Skin of body (tissue), 2 donors: Measurements from ENCODE around the gene HACD3. TPM values are rescaled to one million over a fixed set of nuclear protein-coding genes. Genes with fewer than 3 reads are reported as not detected.
"Not testable (repeated sequence)": the region's sequence is repeated elsewhere in the genome, so short reads cannot be mapped to it uniquely, and the experiment has no call there.

Experiments used
- DNase-seq: peaks from one replicate; lab custom pipeline; 2025; lab: John Stamatoyannopoulos, UW
- total RNA-seq: library from RNA; depleted of rRNA; stranded (reverse); fragments of >200 nt; gene quantifications from one replicate; pipeline ENCODE4 v1.2.3, GENCODE V29; 2014

Gene HACD3
- total RNA-seq, 1 donor from 2014 or later = 55.4 TPM

GRCh38 chr15:65549288-65549687 lies 19.0 kb downstream of the HACD3 start:
- DNase-seq = not testable (repeated sequence)

GRCh38 chr15:65550681-65551098 lies 20.4 kb downstream of the HACD3 start:
- no peak for DNase-seq

- DNase-seq = no peak
Measured at GRCh38 chr15:65551183-65551582, 20.9 kb downstream of the HACD3 start.

DNA sequence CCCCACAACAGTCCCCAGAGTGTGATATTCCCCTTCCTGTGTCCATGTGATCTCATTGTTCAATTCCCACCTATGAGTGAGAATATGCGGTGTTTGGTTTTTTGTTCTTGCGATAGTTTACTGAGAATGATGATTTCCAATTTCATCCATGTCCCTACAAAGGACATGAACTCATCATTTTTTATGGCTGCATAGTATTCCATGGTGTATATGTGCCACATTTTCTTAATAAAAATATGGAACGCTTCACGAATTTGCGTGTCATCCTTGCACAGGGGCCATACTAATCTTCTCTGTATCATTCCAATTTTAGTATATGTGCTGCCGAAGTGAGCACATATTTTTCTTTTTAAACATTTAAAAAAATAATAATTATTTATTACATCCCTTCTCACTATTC lies 22.6 kb downstream of the HACD3 start:
- not testable (repeated sequence) for DNase-seq

DNA sequence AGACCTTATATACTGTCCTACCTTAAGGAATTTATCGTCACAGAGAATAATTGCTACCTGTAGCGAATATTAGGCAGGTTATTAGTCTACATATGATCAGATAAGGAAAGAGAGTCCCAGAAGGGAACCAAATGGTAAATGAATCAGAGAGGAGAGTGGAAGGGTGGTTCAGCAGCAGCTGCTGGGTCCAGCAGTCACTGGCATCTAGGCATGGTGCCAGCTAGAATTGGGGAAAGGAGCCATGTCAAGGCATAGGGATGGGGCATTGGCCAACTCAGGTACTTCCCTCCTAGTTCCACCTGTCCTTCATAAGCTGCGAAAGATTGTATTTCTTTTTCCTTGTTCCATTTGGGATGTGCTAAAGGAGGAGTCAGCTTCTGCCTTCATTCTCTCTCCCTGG lies 23.4 kb downstream of the HACD3 start:
- no peak for DNase-seq

- DNase-seq = no peak
Measured at GRCh38 chr15:65556622-65557021, 26.4 kb downstream of the HACD3 start.

DNA sequence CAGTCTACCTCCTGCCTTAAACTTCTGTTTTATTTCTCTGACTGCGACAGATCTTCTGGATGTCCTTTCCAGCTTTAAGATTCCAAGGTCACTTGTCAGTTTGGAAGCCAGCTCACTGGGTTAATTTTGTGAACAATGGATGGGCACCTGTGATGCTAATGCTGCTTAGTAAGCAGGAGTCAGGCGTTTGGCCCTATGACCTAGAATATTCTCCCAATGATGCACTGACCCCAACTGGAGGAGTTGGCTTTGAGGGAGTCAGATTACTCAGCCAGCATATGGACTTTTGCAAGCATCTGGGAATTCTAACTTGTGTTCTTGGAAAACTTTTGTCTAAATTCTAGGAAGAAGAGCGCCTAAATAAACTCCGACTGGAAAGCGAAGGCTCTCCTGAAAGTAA lies 28.1 kb downstream of the HACD3 start:
- DNase-seq = no peak

- no peak for DNase-seq
Measured at GRCh38 chr15:65558997-65559760, 28.9 kb downstream of the HACD3 start.

GRCh38 chr15:65559941-65560340 lies 29.7 kb downstream of the HACD3 start:
- DNase-seq = no peak

- DNase-seq = no peak
Measured at GRCh38 chr15:65561934-65562333, 31.7 kb downstream of the HACD3 start.

DNA sequence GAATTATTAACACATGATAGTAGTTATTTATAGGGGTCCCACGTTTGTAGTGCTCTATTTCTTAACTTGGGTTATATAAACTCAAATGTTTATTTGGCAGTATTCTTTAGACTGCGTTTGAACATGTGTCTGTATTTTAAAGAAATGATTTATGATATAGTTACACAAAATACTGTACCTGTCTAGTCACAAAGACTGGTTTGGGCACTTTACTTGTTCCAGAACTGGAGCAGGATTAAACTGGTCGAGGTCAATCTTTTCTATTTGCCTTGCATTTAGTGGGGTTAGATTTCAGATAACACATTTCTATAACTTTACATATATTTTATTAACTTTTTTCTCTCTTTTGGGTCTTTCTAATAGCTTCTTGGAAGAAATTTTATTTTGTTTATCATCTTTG lies 39.5 kb downstream of the HACD3 start:
- no peak for DNase-seq

DNA sequence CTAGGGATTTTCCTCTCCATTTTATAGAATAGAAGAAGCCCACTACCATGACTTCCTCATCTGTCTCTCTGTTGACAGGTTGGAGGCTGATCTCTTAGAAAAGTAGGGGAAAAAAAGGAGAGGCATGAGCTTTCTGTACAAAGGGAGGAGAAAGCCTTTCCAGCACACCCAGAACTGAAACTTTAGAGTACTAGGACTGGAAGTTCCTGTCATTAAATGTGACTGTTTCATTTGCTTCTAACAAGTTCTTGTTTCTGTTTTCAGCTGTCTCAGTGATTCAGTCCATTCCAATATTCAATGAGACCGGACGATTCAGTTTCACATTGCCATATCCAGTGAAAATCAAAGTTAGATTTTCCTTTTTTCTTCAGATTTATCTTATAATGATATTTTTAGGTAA lies 41.7 kb downstream of the HACD3 start:
- no peak for DNase-seq

GRCh38 chr15:65576664-65577063 lies 46.4 kb downstream of the HACD3 start:
- DNase-seq = no peak

GRCh38 chr15:65577129-65577996 lies 47.1 kb downstream of the HACD3 start:
- no peak for DNase-seq

GRCh38 chr15:65578904-65579728 lies 48.9 kb downstream of the HACD3 start:
- no peak for DNase-seq

DNA sequence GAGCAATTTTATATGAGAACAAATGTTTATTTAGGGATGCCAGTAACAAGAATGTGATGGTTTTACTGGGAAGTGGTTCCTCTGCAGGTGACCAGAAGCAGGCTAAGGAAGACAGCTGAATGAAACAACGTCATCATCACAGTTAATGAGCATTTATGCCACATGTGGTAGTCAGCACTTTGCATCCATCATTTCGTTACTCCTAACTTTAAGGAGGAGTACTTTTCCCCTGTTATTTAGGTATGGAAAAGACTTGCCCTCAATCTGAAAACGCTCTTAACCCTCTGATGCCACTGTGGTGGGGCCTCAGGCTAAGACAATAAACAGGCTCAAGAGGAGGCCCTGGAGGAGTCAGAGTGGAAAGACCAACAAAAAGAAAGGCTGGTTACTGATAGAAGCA lies 49.5 kb downstream of the HACD3 start:
- no peak for DNase-seq

DNA sequence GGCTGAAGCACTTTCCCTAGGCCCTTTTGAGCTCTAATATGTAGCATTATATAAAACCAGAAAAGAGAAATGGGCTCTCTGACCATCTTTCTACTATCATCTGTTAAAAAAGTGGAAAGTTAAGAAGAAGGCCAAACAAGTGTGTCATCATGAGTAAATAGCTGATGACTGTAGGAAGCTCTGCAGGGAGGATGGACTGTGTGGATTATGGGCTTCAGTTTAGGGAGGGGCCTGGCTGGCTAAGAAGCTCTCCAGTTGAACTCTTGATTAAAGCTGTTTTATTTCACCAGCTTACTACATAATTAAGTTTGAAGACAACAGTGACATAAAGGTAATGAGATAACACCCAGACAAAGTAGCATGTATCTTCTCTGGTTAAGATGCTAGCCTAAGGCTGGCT lies 50.0 kb downstream of the HACD3 start:
- DNase-seq = no peak

DNA sequence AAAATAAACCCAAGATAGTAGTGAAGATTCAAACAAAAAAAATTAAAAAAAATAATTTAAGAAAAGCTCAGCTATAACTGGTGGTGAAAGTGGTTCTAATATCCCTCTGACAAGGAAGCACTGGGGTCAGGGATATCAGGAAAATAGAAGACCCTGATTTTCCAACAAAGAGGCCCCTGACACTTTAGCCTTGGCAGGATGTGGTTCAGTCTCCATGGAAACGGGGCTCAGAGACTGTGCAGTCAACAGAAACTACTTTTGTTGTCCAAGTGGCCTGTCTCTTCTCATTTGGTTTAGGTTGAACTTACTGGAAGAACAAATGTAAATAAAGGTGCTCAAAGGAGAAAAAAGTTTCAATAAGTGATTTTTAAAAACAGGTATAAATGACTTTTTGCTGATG lies 53.4 kb downstream of the HACD3 start:
- no peak for DNase-seq

GRCh38 chr15:65584241-65584640 lies 54.0 kb downstream of the HACD3 start:
- DNase-seq = no peak

DNA sequence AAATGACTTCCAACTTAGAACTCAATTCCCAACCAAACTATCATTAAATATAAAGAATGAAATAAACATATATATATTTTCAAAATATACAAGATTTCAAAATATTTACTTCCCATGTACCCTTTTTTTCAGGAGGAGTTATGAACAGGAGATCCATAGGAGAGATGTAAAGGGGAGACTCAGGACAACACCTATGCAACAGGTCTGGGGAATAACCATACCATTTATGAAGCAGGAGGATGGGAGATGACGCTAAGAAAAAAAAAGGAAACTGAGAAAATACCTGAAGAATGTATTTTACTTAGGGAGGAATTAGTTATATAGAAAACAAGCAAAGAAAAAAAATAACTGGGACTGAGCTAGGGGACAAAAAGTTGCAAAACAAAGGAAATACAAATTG lies 56.8 kb downstream of the HACD3 start:
- no peak for DNase-seq

DNA sequence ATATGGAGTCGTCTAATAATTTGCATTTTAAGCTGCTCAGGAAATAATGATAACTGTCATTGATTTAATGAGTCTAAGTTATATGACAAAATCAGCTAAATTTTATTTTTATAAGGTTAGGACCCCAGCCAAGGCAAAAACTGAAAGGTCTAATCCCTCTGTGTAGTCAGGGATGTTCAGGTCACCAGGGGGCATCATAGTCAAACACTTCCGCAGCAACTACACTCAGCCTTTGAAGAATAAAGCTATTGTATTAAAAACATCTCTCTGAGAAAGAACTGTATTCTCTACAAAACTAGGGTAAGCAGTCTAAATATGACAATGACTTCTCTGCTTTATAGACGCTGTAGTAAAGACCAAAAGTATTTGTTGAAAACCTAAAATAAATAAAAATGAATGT lies 65.7 kb downstream of the HACD3 start:
- DNase-seq = no peak

DNA sequence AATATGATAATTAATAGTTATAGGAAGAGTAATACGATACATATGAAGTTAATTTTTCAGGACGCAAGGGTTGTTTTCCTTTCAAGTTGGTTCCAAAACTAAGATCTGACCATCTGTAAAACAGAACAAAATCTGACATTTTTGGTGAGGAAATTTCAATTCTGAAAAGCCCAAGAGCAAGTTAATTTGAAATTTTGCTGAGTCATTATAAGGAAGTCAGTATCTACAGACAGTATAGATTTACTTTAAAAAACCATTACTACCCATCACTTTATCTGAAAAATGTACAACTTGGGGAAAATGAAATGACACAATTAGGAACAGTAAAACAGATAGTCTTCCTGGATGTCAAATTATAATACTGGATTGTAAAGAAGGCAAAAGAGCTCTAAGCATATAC lies 68.2 kb downstream of the HACD3 start:
- no peak for DNase-seq
